MCF 10A (cell line): ENCODE measurements around the gene MCTS1. TPM values are rescaled to one million over a fixed set of nuclear protein-coding genes. Genes with fewer than 3 reads are reported as not detected.
A peak's percentile ranks its signal among the peaks of the same experiment; 100 is the strongest.

Experiments used
- Bru-seq: library from RNA; stranded (reverse); fragments of 400-500 nt; gene quantifications from one replicate; lab custom pipeline; 2021; lab: Mats Ljungman, UMichigan
- BruChase-seq, 2 experiments: library from RNA; stranded (reverse); fragments of 400-500 nt; gene quantifications; one replicate each; lab custom pipeline; 2021; lab: Mats Ljungman, UMichigan
- BruUV-seq: library from RNA; stranded (reverse); fragments of 400-500 nt; replicated peaks from 2 replicates; lab custom pipeline; 2021; lab: Mats Ljungman, UMichigan
- CTCF ChIA-PET: fragments of 300-600 bp; sonication (Branson Sonifier 250); formaldehyde crosslinking; extraction: SDS; loops from one replicate; lab custom pipeline; 2021; ENCODE audit warnings: antibody characterized with exemption, inconsistent platforms; lab: Yijun Ruan, JAX
- POLR2A ChIA-PET: fragments of 300-600, 350-650 bp; sonication (Branson Sonifier 250); formaldehyde crosslinking; extraction: SDS; loops from one replicate; lab custom pipeline; 2020; ENCODE audit warnings: antibody characterized with exemption, inconsistent platforms; lab: Yijun Ruan, JAX
- DNase-seq: peaks from one replicate; pipeline ENCODE4 v3.0.0-alpha.2; 2018; ENCODE audit not compliant: unreplicated experiment
- H3K27ac Mint-ChIP-seq: one replicate; pipeline ENCODE4 v1.8.0; 2022; ENCODE audit warnings: mild to moderate bottlenecking, low read depth, mixed read lengths; ENCODE audit not compliant: unreplicated experiment
- H3K27me3 Mint-ChIP-seq: one replicate; pipeline ENCODE4 v1.8.0; 2022; ENCODE audit warnings: mixed read lengths; ENCODE audit not compliant: insufficient read depth, unreplicated experiment
- H3K36me3 Mint-ChIP-seq: one replicate; pipeline ENCODE4 v1.8.0; 2022; ENCODE audit warnings: mild to moderate bottlenecking, moderate library complexity, mixed read lengths; ENCODE audit not compliant: insufficient read depth, unreplicated experiment
- H3K4me1 Mint-ChIP-seq: one replicate; pipeline ENCODE4 v1.8.0; 2022; ENCODE audit warnings: mixed read lengths; ENCODE audit not compliant: insufficient read depth, unreplicated experiment
- H3K4me3 Mint-ChIP-seq: one replicate; pipeline ENCODE4 v1.8.0; 2022; ENCODE audit warnings: mild to moderate bottlenecking, moderate library complexity, mixed read lengths; ENCODE audit not compliant: unreplicated experiment
- H3K9me3 Mint-ChIP-seq: one replicate; pipeline ENCODE4 v1.8.0; 2022; ENCODE audit warnings: mixed read lengths; ENCODE audit not compliant: unreplicated experiment
- CTCF ChIP-seq: fragments of 200-600 bp; IDR thresholded peaks from one replicate; pipeline ENCODE4 v1.8.0; 2022; ENCODE audit warnings: antibody characterized with exemption, mild to moderate bottlenecking; ENCODE audit not compliant: unreplicated experiment
- intact Hi-C: fragments of 100-400 bp; cut with micrococcal nuclease; formaldehyde crosslinking; loops from 2 replicates; pipeline ENCODE4 v1.14.1; 2022
- long read RNA-seq: library from polyadenylated mRNA; stranded (forward); transcript quantifications from one replicate; pipeline ENCODE4 v2.0.0, GENCODE V29; 2022
- total RNA-seq: library from RNA; stranded (reverse); gene quantifications from 2 replicates; pipeline ENCODE4 v1.2.3, GENCODE V29; 2022

Gene MCTS1
- 64.9 and 73.7 TPM in 2 replicates for total RNA-seq
- percentile 86 among the genes with signal in this experiment for Bru-seq, nascent RNA
- BruChase-seq, experiment 1, labeled RNA remaining after a 6-hour chase = percentile 91 among the genes with signal in this experiment
- percentile 88 among the genes with signal in this experiment for BruChase-seq, experiment 2, labeled RNA remaining after a 2-hour chase
- long read RNA-seq, transcript MCTS1-202 (6 exons, 1,018 nt) = major isoform, 85 of 96 reads
- long read RNA-seq, partial matches to known transcripts = 1 of 96 reads
- long read RNA-seq, other reads (novel, unspliced or antisense) = 8 of 96 reads

- ChIA-PET CTCF (interaction anchor here (1.0 to 1.4 kb wide), 3 partner anchors 34 to 43 kb away, joined by 3 to 5 read pairs (median 4); partner anchors contain the start of gene CUL4B), POLR2A (interaction anchor here (0.6 to 3.5 kb wide), 28 partner anchors 8 to 819 kb away, joined by 3 to 148 read pairs (median 4); partner anchors contain the start of genes C1GALT1C1, CUL4B and LAMP2)
- no TSS peak for BruUV-seq
- intact Hi-C loops = loop anchor here (1.0 to 10.0 kb wide), 2 partner anchors 44 to 89 kb away; partner anchors contain the start of gene CUL4B
- Mint-ChIP-seq H3K36me3 (peaks cover 29% of the 10 kb centered on the region), H3K9me3 (no peaks in the 10 kb centered on the region), H3K4me1 (no peaks in the 10 kb centered on the region), H3K27ac (peak within 1 kb of the TSS; percentile 97), H3K4me3 (peak within 1 kb of the TSS; percentile 94), H3K27me3 (peaks cover 15% of the 10 kb centered on the region)
- peak; percentile 95 for DNase-seq
- no peak for TF ChIP-seq CTCF
These were observed at the start of gene MCTS1 for GRCh38 chrX:120603707-120604360. MCTS1 (plus strand) TSS chrX:120604101; CDS start chrX:120604237, 136 bp downstream.

- no peak for TF ChIP-seq CTCF
- Mint-ChIP-seq H3K27ac (no peak overlapping the region), H3K4me3 (no peak overlapping the region), H3K36me3 (peaks cover 21% of the 10 kb centered on the region), H3K9me3 (no peaks in the 10 kb centered on the region), H3K27me3 (no peaks in the 10 kb centered on the region), H3K4me1 (no peaks in the 10 kb centered on the region)
- intact Hi-C loops = no loop called here
- BruUV-seq = no TSS peak
- DNase-seq = no peak
- ChIA-PET POLR2A (interaction anchor here (2.7 kb wide), 1 partner anchor 48 kb away, joined by 17 read pairs; the partner anchor contains the start of gene MCTS1), CTCF (interaction anchor here (0.6 kb wide), 1 partner anchor 25 kb away, joined by 3 read pairs; no protein-coding TSS in a partner anchor)
These were observed 47.6 kb upstream of the MCTS1 start for GRCh38 chrX:120556251-120556650.

- Mint-ChIP-seq H3K9me3 (no peaks in the 10 kb centered on the region), H3K27me3 (peaks cover 13% of the 10 kb centered on the region), H3K4me1 (peaks cover 6% of the 10 kb centered on the region), H3K36me3 (peaks cover 26% of the 10 kb centered on the region), H3K27ac (peak overlapping the region; percentile 36), H3K4me3 (peak overlapping the region; percentile 72)
- ChIA-PET CTCF (interaction anchor here (0.6 to 1.3 kb wide), 2 partner anchors 45 to 299 kb away, joined by 3 to 5 read pairs; no protein-coding TSS in a partner anchor), POLR2A (interaction anchor here (0.5 to 6.7 kb wide), 11 partner anchors 10 to 1323 kb away, joined by 3 to 148 read pairs (median 6); partner anchors contain the start of genes C1GALT1C1, MCTS1 and ZBTB33)
- intact Hi-C loops = loop anchor here (1.0 kb wide), 1 partner anchor 44 kb away; the partner anchor contains the start of gene MCTS1
- DNase-seq = peak; percentile 47
- no TSS peak for BruUV-seq
- no peak for TF ChIP-seq CTCF
These were observed 44.1 kb upstream of the MCTS1 start for GRCh38 chrX:120559804-120560203.
